ENCODE results near the gene BPIFB3. TPM values are rescaled to one million over a fixed set of nuclear protein-coding genes. Genes with fewer than 3 reads are reported as not detected.

Gene BPIFB3
- total RNA-seq, 4 donors from 2014 or later: not detected

- H3K4me1 ChIP-seq: no peaks in the 10 kb centered on the region
- ATAC-seq (no peak), DNase-seq (no peak)
- no peak overlapping the region for H3K27ac ChIP-seq
- peaks cover 0 to 3% (median 0%) of the 10 kb centered on the region in 3 donors for H3K27me3 ChIP-seq
- H3K9me3 ChIP-seq: no peaks in the 10 kb centered on the region
- H3K36me3 ChIP-seq: no peaks in the 10 kb centered on the region
- intact Hi-C loops (cut with DNase I; ENCODE audit: low total_unique reads) (no loop called here), in situ Hi-C loops (cut with MboI; ENCODE audit: low sequenced_read_pairs in 4 of 4) (no loop called here)
- H3K4me3 ChIP-seq: no peak overlapping the region
- TF ChIP-seq POLR2A (IDR thresholded peaks at IDR 0.05) (no peak), CTCF (IDR thresholded peaks at IDR 0.05 in 4 of 5, conservative IDR thresholded peaks at IDR 0.05 in 1 of 5) (no peak)
Observed at GRCh38 chr20:33034115-33034514, 19.6 kb upstream of the BPIFB3 start.

- H3K36me3 ChIP-seq: no peaks in the 10 kb centered on the region
- in situ Hi-C loops (cut with MboI; ENCODE audit: low sequenced_read_pairs in 4 of 4) (no loop called here), intact Hi-C loops (cut with DNase I; ENCODE audit: low total_unique reads) (no loop called here)
- H3K9me3 ChIP-seq: no peaks in the 10 kb centered on the region
- no peaks in the 10 kb centered on the region for H3K4me1 ChIP-seq
- DNase-seq (no peak), ATAC-seq (no peak)
- TF ChIP-seq CTCF (IDR thresholded peaks at IDR 0.05 in 4 of 5, conservative IDR thresholded peaks at IDR 0.05 in 1 of 5) (no peak), POLR2A (IDR thresholded peaks at IDR 0.05) (no peak)
- H3K27me3 ChIP-seq: no peaks in the 10 kb centered on the region
- H3K4me3 ChIP-seq: no peak overlapping the region
- H3K27ac ChIP-seq: no peak overlapping the region
Observed at GRCh38 chr20:33034901-33035492, 18.7 kb upstream of the BPIFB3 start.

- in situ Hi-C loops (cut with MboI; ENCODE audit: low sequenced_read_pairs in 4 of 4) (no loop called here), intact Hi-C loops (cut with DNase I; ENCODE audit: low total_unique reads) (no loop called here)
- H3K4me1 ChIP-seq: no peaks in the 10 kb centered on the region
- no peak for ATAC-seq
- DNase-seq: no peak
- H3K4me3 ChIP-seq: no peak overlapping the region
- no peaks in the 10 kb centered on the region for H3K27me3 ChIP-seq
- TF ChIP-seq CTCF (IDR thresholded peaks at IDR 0.05 in 4 of 5, conservative IDR thresholded peaks at IDR 0.05 in 1 of 5) (no peak), POLR2A (IDR thresholded peaks at IDR 0.05) (no peak)
- H3K9me3 ChIP-seq: no peaks in the 10 kb centered on the region
- no peaks in the 10 kb centered on the region for H3K36me3 ChIP-seq
- H3K27ac ChIP-seq: no peak overlapping the region
Observed at GRCh38 chr20:33037456-33037855, 16.2 kb upstream of the BPIFB3 start.

- H3K9me3 ChIP-seq: no peaks in the 10 kb centered on the region
- no peaks in the 10 kb centered on the region for H3K4me1 ChIP-seq
- no peak for ATAC-seq
- no peak for TF ChIP-seq POLR2A (IDR thresholded peaks at IDR 0.05)
- no peak for TF ChIP-seq CTCF (IDR thresholded peaks at IDR 0.05 in 4 of 5, conservative IDR thresholded peaks at IDR 0.05 in 1 of 5)
- H3K27me3 ChIP-seq: no peaks in the 10 kb centered on the region
- in situ Hi-C loops (cut with MboI; ENCODE audit: low sequenced_read_pairs in 4 of 4) (no loop called here), intact Hi-C loops (cut with DNase I; ENCODE audit: low total_unique reads) (no loop called here)
- no peaks in the 10 kb centered on the region for H3K36me3 ChIP-seq
- no peak for DNase-seq
- H3K27ac ChIP-seq: no peak overlapping the region
- no peak overlapping the region for H3K4me3 ChIP-seq
Observed at GRCh38 chr20:33038243-33038642, 15.5 kb upstream of the BPIFB3 start.

GRCh38 chr20:33042430-33042829 lies 11.3 kb upstream of the BPIFB3 start:
- H3K27ac ChIP-seq: no peak overlapping the region
- no peaks in the 10 kb centered on the region for H3K9me3 ChIP-seq
- no peak for DNase-seq
- no peak overlapping the region for H3K4me3 ChIP-seq
- ATAC-seq: no peak
- H3K27me3 ChIP-seq: no peaks in the 10 kb centered on the region
- intact Hi-C loops (cut with DNase I; ENCODE audit: low total_unique reads): no loop called here
- no peaks in the 10 kb centered on the region for H3K36me3 ChIP-seq
- no peaks in the 10 kb centered on the region for H3K4me1 ChIP-seq
- in situ Hi-C loops (cut with MboI; ENCODE audit: low sequenced_read_pairs in 4 of 4): no loop called here
- no peak for TF ChIP-seq CTCF (IDR thresholded peaks at IDR 0.05 in 4 of 5, conservative IDR thresholded peaks at IDR 0.05 in 1 of 5)
- no peak for TF ChIP-seq POLR2A (IDR thresholded peaks at IDR 0.05)

Measured in gastrocnemius medialis (tissue), 4 donors.